GM19467 (cell line): ENCODE measurements around the gene HPCAL1.

ENCODE experiments used
- ATAC-seq: cut with Tn5 transposase; IDR thresholded peaks from one replicate; pipeline ENCODE4 v1.9.1; 2021; ENCODE audit warnings: mild to moderate bottlenecking, moderate library complexity; ENCODE audit not compliant: unreplicated experiment

Gene HPCAL1

GRCh38 chr2:10475221-10475722, 172.6 kb downstream of the HPCAL1 start:
- no peak for ATAC-seq

DNA sequence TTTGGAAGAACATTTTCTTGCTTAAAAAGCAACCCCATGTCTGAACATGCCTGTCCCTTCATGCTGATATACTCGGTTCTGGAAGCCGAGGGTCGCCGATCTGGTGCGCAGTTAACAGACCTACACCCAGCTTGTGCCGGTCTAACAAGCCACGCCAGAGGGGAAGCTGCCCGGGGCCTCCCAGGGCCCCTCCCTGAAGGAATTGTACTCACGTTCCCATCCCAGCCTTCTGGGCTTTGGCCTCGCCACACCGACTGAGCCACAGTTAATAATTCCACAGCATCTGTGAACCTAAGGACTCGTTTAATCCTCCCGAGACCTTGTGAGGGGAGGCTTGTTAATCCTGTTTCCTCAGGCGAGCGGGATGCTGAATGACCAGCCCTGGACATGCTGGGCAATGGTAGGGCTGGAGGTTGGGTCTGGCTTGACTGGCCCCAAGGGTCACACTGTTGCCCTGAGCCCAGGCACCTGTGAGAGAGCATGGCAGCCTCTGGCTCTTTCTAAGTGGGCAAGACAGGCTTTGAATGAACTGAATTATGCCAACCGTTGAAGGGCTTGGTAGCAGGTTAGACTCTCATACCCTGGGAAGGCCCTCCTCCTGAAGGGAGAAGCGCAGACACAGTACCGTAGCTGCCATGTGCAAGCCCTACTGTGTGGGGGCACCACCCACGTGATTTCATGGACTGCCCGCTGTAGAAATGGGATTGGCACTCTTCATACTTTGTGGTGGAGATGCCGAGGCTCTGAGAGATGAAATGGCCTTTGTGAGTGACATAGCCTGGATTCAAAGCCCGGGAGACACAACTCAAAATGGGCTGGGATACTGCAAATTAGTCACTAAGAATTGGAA, 173.3 kb downstream of the HPCAL1 start:
- ATAC-seq, result no peak

DNA sequence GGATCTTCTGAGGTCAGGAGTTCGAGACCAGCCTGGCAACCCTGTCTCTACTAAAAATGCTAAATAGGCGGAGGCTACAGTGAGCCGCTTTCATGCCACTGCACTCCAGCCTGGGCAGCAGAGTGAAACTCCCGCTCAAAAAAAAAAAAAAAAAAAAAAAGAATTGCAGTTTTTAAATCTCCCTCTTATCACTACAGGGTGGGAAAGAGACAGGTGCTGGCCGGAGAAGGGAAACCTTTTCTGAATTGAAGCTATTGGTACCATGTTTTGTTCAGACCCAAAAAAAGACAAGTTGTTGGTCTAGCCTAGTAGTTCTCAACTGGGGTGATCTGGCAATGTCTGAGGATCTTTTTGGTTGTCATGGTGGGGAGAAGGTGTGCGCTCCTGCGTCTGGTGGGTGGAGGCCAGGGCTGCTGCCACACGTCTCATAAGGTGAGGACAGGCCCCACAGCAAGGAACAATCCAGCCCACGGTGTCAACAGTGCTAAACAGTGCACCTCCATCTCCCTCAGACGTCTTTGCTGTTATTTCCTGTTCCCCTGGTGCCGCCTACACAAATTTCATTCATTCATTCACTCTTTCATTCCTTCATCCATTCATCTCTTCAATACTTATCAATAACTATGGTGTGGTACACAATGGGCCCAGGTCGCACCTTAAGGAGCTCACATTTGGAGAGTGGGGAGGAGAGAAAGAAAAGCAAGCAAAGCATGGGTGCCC, 174.2 kb downstream of the HPCAL1 start:
- no peak for ATAC-seq
